Activated CD8-positive, alpha-beta T cell treated with anti-CD3 and anti-CD28 coated beads for 36 hours (primary cell): ENCODE measurements around the gene N4BP2. TPM values are rescaled to one million over a fixed set of nuclear protein-coding genes. Genes with fewer than 3 reads are reported as not detected.

Source experiments
- ATAC-seq: fragments of 200-7000 bp; cut with Tn5 transposase; one replicate; pipeline ENCODE4 v1.10.0; 2021; ENCODE audit warnings: mild to moderate bottlenecking, moderate library complexity
- CTCF ChIA-PET: fragments of 350-600 bp; sonication (Branson Sonifier 250); formaldehyde crosslinking; loops from one replicate; lab custom pipeline; 2021; ENCODE audit warnings: antibody characterized with exemption; lab: Charles Lee
- POLR2A ChIA-PET: fragments of 350-600 bp; sonication (Branson Sonifier 250); formaldehyde crosslinking; loops from one replicate; lab custom pipeline; 2021; ENCODE audit warnings: antibody characterized with exemption; lab: Charles Lee
- DNase-seq: peaks from one replicate; pipeline ENCODE4 v3.0.0-alpha.2; 2020
- H3K27ac Mint-ChIP-seq: one replicate; pipeline ENCODE4 v1.8.0; 2021; ENCODE audit warnings: mild to moderate bottlenecking, mixed read lengths
- H3K27me3 Mint-ChIP-seq: one replicate; pipeline ENCODE4 v1.8.0; 2021; ENCODE audit warnings: mixed read lengths
- H3K36me3 Mint-ChIP-seq: one replicate; pipeline ENCODE4 v1.8.0; 2021; ENCODE audit warnings: low read depth, mixed read lengths
- H3K4me1 Mint-ChIP-seq: one replicate; pipeline ENCODE4 v1.8.0; 2021; ENCODE audit warnings: low read depth, mixed read lengths
- H3K4me3 Mint-ChIP-seq: one replicate; pipeline ENCODE4 v1.8.0; 2021; ENCODE audit warnings: mild to moderate bottlenecking, moderate library complexity, mixed read lengths
- H3K9me3 Mint-ChIP-seq: one replicate; pipeline ENCODE4 v1.8.0; 2021; ENCODE audit warnings: mixed read lengths
- intact Hi-C: fragments of 100-400 bp; cut with micrococcal nuclease; formaldehyde crosslinking; loops from one replicate; pipeline ENCODE4 v1.10.0; 2022
- total RNA-seq, 2 experiments: library from RNA; stranded (reverse); gene quantifications; one replicate each; pipeline ENCODE4 v1.2.3, GENCODE V29; 2021
- TF ChIP-seq, protein P1 (sequence below): fragments of 200-600 bp; IDR thresholded peaks from one replicate; pipeline ENCODE4 v1.8.0; 2022; ENCODE audit warnings: antibody characterized with exemption, mild to moderate bottlenecking

N4BP2 gene
- total RNA-seq, 2 experiments from 2014 or later: 17.4 to 17.5 TPM

DNA sequence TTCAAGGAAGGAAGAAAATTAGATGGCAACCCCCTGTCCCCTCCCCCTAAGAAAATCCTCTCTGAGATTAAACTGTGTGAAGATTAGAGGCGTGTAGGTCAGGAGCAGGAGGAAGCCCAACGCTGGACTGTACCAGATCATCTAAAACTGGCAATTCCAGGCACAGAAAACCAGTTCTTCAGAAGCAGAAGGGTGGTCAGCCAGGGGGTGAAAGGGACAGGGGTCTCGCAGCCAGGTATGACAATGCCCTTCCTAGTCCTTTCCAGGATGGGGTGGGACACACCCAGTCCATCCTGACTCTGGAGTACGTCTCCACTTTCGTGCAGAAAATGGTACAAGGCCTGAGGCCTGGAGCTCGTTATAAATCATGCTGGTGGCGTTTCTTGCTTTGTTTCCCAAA lies 136.9 kb downstream of the N4BP2 start:
- ChIA-PET CTCF (interaction anchor here (1.4 to 2.9 kb wide), 4 partner anchors 10 to 138 kb away, joined by 3 to 9 read pairs (median 6); no protein-coding TSS in a partner anchor), POLR2A (interaction anchor here (1.0 to 16.4 kb wide), 6 partner anchors 10 to 137 kb away, joined by 6 to 447 read pairs (median 195); partner anchors contain the start of gene N4BP2)
- Mint-ChIP-seq H3K27me3 (no peaks in the 10 kb centered on the region), H3K4me3 (peak overlapping the region; percentile 99), H3K4me1 (peaks cover 57% of the 10 kb centered on the region), H3K27ac (peak overlapping the region; percentile 99), H3K36me3 (peaks cover 21% of the 10 kb centered on the region), H3K9me3 (peaks cover 5% of the 10 kb centered on the region)
- ATAC-seq: peak; percentile 7
- no peak for DNase-seq
- TF ChIP-seq, protein P1, sequence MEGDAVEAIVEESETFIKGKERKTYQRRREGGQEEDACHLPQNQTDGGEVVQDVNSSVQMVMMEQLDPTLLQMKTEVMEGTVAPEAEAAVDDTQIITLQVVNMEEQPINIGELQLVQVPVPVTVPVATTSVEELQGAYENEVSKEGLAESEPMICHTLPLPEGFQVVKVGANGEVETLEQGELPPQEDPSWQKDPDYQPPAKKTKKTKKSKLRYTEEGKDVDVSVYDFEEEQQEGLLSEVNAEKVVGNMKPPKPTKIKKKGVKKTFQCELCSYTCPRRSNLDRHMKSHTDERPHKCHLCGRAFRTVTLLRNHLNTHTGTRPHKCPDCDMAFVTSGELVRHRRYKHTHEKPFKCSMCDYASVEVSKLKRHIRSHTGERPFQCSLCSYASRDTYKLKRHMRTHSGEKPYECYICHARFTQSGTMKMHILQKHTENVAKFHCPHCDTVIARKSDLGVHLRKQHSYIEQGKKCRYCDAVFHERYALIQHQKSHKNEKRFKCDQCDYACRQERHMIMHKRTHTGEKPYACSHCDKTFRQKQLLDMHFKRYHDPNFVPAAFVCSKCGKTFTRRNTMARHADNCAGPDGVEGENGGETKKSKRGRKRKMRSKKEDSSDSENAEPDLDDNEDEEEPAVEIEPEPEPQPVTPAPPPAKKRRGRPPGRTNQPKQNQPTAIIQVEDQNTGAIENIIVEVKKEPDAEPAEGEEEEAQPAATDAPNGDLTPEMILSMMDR: no peak
- intact Hi-C loops: loop anchor here (5.0 kb wide), 1 partner anchor 41 kb away; no protein-coding TSS in a partner anchor

DNA sequence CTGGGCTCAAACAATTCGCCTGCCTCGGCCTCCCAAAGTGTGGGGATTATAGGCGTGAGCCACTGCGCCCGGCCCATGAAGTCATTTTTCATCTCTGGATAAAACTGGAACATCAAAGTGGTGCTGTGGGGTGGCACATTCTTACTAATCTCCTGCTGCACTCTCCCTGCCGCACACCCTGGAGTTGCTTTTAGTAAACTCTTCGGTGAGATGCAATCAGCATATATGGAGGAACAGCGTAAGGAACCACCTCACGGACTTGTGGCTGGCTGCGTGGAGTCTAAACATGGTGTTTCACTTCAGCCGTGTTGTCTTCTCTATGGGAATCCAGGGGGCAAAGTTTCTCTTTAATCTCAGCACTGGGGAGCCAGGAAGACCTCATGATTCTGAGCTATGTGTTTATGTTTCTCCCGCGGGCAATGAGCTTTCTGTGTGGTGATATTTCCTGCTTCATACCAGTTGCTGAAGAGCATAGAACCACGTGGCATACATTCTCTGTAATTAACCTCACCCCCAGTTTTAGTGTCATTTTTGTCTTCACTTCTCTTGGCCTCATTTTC lies 138.0 kb downstream of the N4BP2 start:
- Mint-ChIP-seq H3K4me3 (peak overlapping the region; percentile 99), H3K27me3 (no peaks in the 10 kb centered on the region), H3K4me1 (peaks cover 57% of the 10 kb centered on the region), H3K27ac (peak overlapping the region; percentile 99), H3K9me3 (peaks cover 5% of the 10 kb centered on the region), H3K36me3 (peaks cover 32% of the 10 kb centered on the region)
- TF ChIP-seq, protein P1: no peak
- ChIA-PET CTCF (interaction anchor here (0.8 to 6.3 kb wide), 17 partner anchors 9 to 139 kb away, joined by 3 to 40 read pairs (median 6); no protein-coding TSS in a partner anchor), POLR2A (interaction anchor here (0.8 to 16.4 kb wide), 15 partner anchors 9 to 496 kb away, joined by 3 to 447 read pairs (median 5); partner anchors contain the start of gene N4BP2)
- ATAC-seq (peak; percentile 29), DNase-seq (peak; percentile 70)
- intact Hi-C loops: loop anchor here (5.0 kb wide), 2 partner anchors 42 to 137 kb away; partner anchors contain the start of gene N4BP2

GRCh38 chr4:40195182-40196177 lies 138.8 kb downstream of the N4BP2 start:
- peak overlapping the region; percentile 99 for H3K27ac Mint-ChIP-seq
- DNase-seq: no peak
- POLR2A ChIA-PET: interaction anchor here (0.8 to 16.4 kb wide), 17 partner anchors 10 to 497 kb away, joined by 3 to 447 read pairs (median 4); partner anchors contain the start of gene N4BP2

GRCh38 chr4:40196272-40196671 lies 139.6 kb downstream of the N4BP2 start:
- Mint-ChIP-seq H3K27me3 (no peaks in the 10 kb centered on the region), H3K4me3 (peak overlapping the region; percentile 99), H3K27ac (peak overlapping the region; percentile 99), H3K9me3 (peaks cover 5% of the 10 kb centered on the region), H3K36me3 (peaks cover 48% of the 10 kb centered on the region), H3K4me1 (peaks cover 45% of the 10 kb centered on the region)
- ChIA-PET POLR2A (interaction anchor here (1.0 to 16.4 kb wide), 8 partner anchors 10 to 218 kb away, joined by 3 to 447 read pairs (median 50); no protein-coding TSS in a partner anchor), CTCF (interaction anchor here (1.1 to 6.3 kb wide), 4 partner anchors 35 to 140 kb away, joined by 3 to 40 read pairs (median 14); no protein-coding TSS in a partner anchor)
- TF ChIP-seq, protein P1: no peak
- ATAC-seq (no peak), DNase-seq (no peak)
- intact Hi-C loops: loop anchor here (5.0 kb wide), 1 partner anchor 139 kb away; the partner anchor contains the start of gene N4BP2

More at GRCh38 chr4:40195182-40196177, 138.8 kb downstream of the N4BP2 start:
- H3K9me3 Mint-ChIP-seq: peaks cover 5% of the 10 kb centered on the region
- H3K36me3 Mint-ChIP-seq: peaks cover 40% of the 10 kb centered on the region
- intact Hi-C loops: loop anchor here (5.0 kb wide), 1 partner anchor 138 kb away; the partner anchor contains the start of gene N4BP2
- H3K27me3 Mint-ChIP-seq: no peaks in the 10 kb centered on the region
- H3K4me1 Mint-ChIP-seq: peaks cover 50% of the 10 kb centered on the region
- TF ChIP-seq, protein P1: no peak
- peak overlapping the region; percentile 99 for H3K4me3 Mint-ChIP-seq
- no peak for ATAC-seq
- CTCF ChIA-PET: interaction anchor here (0.8 to 6.3 kb wide), 17 partner anchors 8 to 140 kb away, joined by 3 to 40 read pairs (median 5); no protein-coding TSS in a partner anchor
